ENCODE data around the gene ABLIM1. TPM values are rescaled to one million over a fixed set of nuclear protein-coding genes. Genes with fewer than 3 reads are reported as not detected.

ABLIM1 gene
- total RNA-seq, 6 experiments from 2014 or later, result 38.8 to 76.5 (median 50.6) TPM

DNA sequence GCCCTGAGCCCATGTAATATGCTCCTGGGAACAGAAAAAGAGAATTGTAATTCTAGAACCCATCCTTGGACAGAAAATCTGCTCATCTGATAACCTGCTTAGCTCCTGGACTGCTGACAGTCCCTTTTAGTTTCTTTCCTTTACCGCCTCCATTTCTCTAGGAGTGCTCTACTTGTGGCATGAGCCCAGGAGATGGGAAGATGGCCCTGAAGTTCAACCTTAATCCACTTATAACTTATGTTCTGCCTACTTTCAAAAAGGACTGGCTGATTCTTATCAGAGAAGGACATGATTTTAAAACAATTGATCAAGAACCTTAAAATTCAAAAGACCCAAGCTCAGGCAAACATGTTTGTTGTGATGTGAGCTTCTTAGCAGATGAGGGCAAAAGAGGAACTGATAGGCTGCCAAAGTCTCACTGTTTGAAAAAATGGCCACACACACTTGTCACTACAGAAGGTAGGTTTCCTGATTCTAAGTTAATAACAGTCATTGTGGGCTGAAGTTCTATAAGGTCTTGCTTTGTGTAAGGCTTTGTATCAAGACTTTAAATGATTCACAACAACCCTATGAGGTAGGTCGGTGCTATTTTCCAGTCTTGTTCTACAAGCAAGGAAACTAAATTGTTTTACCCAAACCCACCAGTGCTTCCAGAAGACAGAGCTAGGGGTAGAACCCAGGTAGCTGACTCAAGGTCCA lies 159.5 kb downstream of the ABLIM1 start:
- DNase-seq, result no peak
- Histone ChIP-seq H3K4me1 (no peaks in the 10 kb centered on the region), H3K36me3 (peaks cover 0 to 6% (median 2%) of the 10 kb centered on the region in 4 donors), H3K27me3 (no peaks in the 10 kb centered on the region), H3K27ac (no peak overlapping the region), H3K4me3 (no peak overlapping the region), H3K9me3 (no peaks in the 10 kb centered on the region)
- intact Hi-C loops (cut with DNase I), result no loop called here
- WGBS (ENCODE audit: insufficient coverage, low coverage, low lambda C conversion rate, missing lambda C conversion rate), result 79% methylated on average over 2 of the region's 2 CpGs
- ATAC-seq, result no peak
- no peak for TF ChIP-seq POLR2A (IDR thresholded peaks at IDR 0.05)
- TF ChIP-seq, protein P1, sequence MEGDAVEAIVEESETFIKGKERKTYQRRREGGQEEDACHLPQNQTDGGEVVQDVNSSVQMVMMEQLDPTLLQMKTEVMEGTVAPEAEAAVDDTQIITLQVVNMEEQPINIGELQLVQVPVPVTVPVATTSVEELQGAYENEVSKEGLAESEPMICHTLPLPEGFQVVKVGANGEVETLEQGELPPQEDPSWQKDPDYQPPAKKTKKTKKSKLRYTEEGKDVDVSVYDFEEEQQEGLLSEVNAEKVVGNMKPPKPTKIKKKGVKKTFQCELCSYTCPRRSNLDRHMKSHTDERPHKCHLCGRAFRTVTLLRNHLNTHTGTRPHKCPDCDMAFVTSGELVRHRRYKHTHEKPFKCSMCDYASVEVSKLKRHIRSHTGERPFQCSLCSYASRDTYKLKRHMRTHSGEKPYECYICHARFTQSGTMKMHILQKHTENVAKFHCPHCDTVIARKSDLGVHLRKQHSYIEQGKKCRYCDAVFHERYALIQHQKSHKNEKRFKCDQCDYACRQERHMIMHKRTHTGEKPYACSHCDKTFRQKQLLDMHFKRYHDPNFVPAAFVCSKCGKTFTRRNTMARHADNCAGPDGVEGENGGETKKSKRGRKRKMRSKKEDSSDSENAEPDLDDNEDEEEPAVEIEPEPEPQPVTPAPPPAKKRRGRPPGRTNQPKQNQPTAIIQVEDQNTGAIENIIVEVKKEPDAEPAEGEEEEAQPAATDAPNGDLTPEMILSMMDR (IDR thresholded peaks at IDR 0.05), result no peak

DNA sequence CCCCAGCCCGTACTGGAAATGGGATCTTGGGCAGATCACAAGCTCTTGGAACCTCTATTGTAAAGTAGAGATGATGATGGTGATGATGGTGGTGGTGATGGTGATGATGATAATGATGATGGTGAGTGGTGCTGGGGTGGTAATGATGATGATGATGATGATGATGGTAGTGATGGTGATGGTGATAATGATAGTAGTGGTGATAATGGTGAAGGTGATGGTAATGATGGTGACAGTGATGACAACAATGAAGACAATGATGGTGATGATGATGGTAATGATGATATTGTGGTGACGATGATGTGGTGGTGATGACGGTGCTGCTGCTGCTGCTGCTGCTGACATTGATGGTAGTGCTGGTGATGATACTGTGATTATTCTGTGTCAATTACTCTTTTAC lies 162.8 kb downstream of the ABLIM1 start:
- peaks cover 0 to 16% (median 2%) of the 10 kb centered on the region in 4 donors for H3K36me3 ChIP-seq
- no peaks in the 10 kb centered on the region for H3K4me1 ChIP-seq
- TF ChIP-seq POLR2A (IDR thresholded peaks at IDR 0.05), result no peak
- TF ChIP-seq, protein P1 (IDR thresholded peaks at IDR 0.05), result no peak
- H3K9me3 ChIP-seq, result no peaks in the 10 kb centered on the region
- no peak overlapping the region for H3K27ac ChIP-seq
- intact Hi-C loops (cut with DNase I), result no loop called here
- H3K27me3 ChIP-seq, result no peaks in the 10 kb centered on the region
- no peak overlapping the region for H3K4me3 ChIP-seq
- WGBS (ENCODE audit: insufficient coverage, low coverage, low lambda C conversion rate, missing lambda C conversion rate), result 85% methylated on average over 1 of the region's 3 CpGs
- no peak for DNase-seq
- no peak for ATAC-seq

DNA sequence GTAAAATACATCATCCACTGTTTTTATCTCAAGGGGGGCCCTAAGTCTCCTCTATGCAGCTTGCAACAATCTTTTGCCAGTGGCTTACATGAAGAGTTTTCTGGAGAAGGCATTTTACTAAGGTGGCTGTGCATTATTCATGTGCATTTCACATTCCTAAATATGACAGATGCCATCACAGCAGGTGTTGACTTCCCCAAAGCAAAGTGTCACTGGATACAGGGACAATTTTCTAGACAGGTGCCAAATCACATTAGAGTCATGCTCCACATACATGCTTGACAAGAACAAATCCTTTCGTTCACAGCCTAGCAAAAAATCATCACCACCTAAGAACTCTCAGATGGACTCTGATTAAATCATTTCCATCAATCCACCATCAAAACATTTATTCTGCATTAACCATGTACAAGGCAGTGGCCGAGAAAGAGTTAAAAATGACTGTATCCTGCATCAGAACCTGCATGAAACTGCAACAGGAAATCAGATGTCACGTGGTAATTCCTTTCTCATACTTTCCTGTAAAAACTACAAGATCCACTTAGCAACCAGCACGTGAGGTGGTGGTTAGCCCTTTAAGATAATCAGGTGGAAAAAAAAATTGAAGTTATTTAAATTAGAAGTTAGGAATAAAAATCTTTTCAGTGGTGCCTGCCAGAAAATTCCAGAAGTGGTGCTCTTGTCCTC lies 165.6 kb downstream of the ABLIM1 start:
- no peak overlapping the region for H3K4me3 ChIP-seq
- no peak for ATAC-seq
- intact Hi-C loops (cut with DNase I), result no loop called here
- H3K9me3 ChIP-seq, result no peaks in the 10 kb centered on the region
- no peak for DNase-seq
- no peaks in the 10 kb centered on the region for H3K4me1 ChIP-seq
- no peak for TF ChIP-seq POLR2A (IDR thresholded peaks at IDR 0.05)
- TF ChIP-seq, protein P1 (IDR thresholded peaks at IDR 0.05), result no peak
- 62% methylated on average over 4 of the region's 4 CpGs for WGBS (ENCODE audit: insufficient coverage, low coverage, low lambda C conversion rate, missing lambda C conversion rate)
- H3K27me3 ChIP-seq, result no peaks in the 10 kb centered on the region
- no peak overlapping the region for H3K27ac ChIP-seq
- H3K36me3 ChIP-seq, result peaks cover 0 to 25% (median 2%) of the 10 kb centered on the region in 4 donors

DNA sequence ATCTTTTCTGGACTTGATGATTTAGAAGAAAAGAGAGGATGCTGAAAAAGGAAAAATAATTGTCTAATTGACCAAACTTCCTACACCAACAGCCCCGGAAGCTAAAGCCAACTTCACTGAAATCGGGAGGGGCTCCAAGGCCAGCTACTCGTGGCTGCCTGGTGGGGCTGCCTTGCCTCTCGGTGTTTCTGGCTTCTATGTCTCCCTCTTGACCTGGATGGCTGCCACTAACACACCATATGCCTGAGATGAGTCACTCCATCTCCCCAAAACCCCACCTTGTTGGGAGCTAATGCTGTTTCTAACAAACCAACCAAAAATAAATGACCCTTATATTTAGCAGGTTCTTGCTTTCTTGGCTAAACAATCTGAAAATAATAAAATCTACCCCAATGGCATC lies 166.1 kb downstream of the ABLIM1 start:
- Histone ChIP-seq H3K4me1 (no peaks in the 10 kb centered on the region), H3K27me3 (no peaks in the 10 kb centered on the region), H3K36me3 (peaks cover 0 to 31% (median 2%) of the 10 kb centered on the region in 4 donors), H3K9me3 (no peaks in the 10 kb centered on the region), H3K4me3 (no peak overlapping the region), H3K27ac (no peak overlapping the region)
- intact Hi-C loops (cut with DNase I), result no loop called here
- TF ChIP-seq POLR2A (IDR thresholded peaks at IDR 0.05), result no peak
- TF ChIP-seq, protein P1 (IDR thresholded peaks at IDR 0.05), result no peak
- DNase-seq (no peak), ATAC-seq (no peak)
- 78% methylated on average over 4 of the region's 4 CpGs for WGBS (ENCODE audit: insufficient coverage, low coverage, low lambda C conversion rate, missing lambda C conversion rate)
